Measurements from ENCODE around the gene CCDC6.

GRCh38 chr10:59891349-59891748, 15.0 kb downstream of the CCDC6 start:
- TF ChIP-seq CTCF (IDR thresholded peaks at IDR 0.05) (no peak), POLR2A (IDR thresholded peaks at IDR 0.05) (no peak)

Data from sigmoid colon (tissue), 3 donors.